Measurements from ENCODE around the gene INTS3. TPM values are rescaled to one million over a fixed set of nuclear protein-coding genes. Genes with fewer than 3 reads are reported as not detected.
"Not testable (repeated sequence)": the region's sequence is repeated elsewhere in the genome, so short reads cannot be mapped to it uniquely, and the experiment has no call there.

The INTS3 gene
- polyA plus RNA-seq, 3 donors: 17.8 to 31.3 (median 28.0) TPM

DNA sequence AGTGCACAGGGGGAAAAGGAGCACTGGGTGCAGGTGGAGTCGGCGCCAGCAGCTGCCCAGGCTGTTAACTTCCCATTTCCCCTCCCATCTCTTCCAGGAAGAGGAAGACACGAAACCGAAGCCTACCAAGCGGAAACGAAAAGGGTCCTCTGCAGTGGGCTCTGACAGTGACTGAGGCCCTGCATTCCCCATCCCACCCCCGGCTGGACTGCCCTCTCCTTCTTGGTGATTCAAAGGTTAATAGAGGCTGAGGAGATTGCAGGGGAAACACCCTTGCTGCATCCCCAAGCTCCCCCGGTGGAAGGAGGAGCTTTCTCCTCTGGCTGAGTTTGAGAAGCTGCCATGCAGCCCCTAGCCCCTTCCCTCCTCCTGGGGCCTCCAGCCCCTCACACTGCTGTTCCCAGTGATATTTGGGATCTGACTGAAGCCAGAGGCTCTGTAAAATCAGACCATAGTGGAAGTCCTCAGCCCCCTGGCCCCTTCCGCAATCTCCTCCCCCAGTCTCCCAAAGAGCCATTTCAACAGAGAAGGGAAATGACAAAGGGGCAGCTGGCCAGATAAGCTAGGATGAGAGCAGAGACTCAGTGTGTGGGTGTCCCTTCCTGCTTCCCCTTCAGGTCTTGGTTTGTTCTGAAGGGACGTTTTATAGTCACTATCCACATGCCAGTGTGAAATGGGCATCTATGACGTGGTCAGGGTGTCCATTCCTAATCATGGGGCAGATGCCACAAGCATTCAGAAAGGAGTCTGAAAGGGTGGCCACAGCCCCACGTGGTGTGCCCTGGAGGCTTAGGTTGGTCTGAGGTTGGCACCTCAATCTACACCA, 45.5 kb downstream of the INTS3 start:
- H3K27ac ChIP-seq (ENCODE audit: low read depth, low read length): no peak overlapping the region
- 30 to 77% (median 31%) methylated on average over 12 of the region's 12 CpGs for WGBS, 3 donors

DNA sequence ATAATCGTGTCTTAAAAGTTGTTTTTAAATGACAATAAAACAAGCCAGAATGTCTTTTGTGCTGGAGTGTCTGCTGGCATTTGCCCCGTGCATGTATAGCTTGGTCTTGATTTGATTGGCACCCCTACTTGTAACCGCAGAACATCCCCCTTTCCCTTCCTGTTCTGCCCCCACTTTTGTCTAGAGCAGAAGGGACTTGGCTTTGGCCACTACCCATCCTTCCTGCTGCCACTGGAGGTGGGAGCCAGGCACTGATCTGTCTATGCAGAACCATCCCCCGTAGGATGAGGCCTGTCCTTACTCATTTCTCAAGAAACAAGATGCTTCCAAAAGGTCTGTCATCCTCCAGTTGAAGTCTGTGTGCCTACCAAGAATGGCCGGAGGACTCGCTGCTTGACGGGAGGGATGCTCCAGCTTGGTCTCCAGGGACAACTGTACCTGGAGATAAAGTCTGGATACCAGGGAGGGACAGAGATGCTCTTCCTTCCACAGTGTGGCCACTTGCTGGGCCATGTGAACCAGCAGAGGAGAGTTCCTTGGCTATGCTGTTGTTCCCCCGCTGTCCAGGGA, 46.3 kb downstream of the INTS3 start:
- no peak overlapping the region for H3K27ac ChIP-seq (ENCODE audit: low read depth, low read length)
- 38 to 78% (median 49%) methylated on average over 8 of the region's 8 CpGs for WGBS, 3 donors

DNA sequence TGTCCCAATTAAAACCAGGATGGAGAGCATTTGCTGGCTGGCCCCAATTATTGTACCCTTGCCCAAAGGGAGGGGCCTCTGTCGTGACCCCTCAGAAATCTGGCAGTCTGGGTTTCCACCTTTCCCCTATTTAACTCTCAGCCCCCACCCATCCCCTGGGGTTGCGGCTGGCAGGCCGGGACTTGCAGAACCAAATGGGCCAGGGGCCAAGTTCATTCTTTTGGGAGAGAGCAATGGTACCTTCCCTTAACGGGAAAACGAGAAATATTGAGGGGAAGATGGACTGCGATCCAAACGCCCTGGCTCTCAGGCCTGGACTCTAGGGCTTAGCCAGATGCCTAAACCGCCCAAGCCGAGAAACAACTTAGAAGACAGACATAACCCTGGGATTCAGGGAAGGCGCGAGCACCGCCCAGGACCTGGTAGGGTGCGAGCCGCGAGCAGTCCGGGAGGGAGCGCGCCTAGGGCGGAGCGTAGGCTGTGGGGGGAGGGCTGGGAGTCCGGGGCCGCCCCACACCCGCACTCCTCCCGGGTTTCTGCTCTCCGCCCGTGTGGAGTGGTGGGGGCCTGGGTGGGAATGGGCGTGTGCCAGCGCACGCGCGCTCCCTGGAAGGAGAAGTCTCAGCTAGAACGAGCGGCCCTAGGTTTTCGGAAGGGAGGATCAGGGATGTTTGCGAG, 47.1 kb downstream of the INTS3 start, which contains the start of gene SLC27A3:
TSS of gene SLC27A3 (plus strand) at position 628 of the 678 bp plus-strand sequence. CDS start 91 bp downstream, outside the sequence.
- 3 to 5% (median 4%) methylated on average over 31 to 35 of the region's 35 CpGs for WGBS, 3 donors
- peak within 1 kb of the TSS; percentile 56 for H3K27ac ChIP-seq (ENCODE audit: low read depth, low read length)

DNA sequence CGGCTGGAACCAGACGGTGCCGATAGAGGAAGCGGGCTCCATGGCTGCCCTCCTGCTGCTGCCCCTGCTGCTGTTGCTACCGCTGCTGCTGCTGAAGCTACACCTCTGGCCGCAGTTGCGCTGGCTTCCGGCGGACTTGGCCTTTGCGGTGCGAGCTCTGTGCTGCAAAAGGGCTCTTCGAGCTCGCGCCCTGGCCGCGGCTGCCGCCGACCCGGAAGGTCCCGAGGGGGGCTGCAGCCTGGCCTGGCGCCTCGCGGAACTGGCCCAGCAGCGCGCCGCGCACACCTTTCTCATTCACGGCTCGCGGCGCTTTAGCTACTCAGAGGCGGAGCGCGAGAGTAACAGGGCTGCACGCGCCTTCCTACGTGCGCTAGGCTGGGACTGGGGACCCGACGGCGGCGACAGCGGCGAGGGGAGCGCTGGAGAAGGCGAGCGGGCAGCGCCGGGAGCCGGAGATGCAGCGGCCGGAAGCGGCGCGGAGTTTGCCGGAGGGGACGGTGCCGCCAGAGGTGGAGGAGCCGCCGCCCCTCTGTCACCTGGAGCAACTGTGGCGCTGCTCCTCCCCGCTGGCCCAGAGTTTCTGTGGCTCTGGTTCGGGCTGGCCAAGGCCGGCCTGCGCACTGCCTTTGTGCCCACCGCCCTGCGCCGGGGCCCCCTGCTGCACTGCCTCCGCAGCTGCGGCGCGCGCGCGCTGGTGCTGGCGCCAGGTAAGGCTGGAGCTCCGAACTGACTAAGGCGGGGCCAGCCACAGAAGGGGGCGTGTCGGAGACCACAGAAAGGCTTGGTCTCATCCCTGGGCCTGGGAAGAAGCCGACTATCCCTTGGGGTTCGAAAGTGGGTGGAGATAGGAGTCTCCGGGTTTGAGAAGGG, 47.8 kb downstream of the INTS3 start:
- H3K27ac ChIP-seq (ENCODE audit: low read depth, low read length): no peak overlapping the region
- 0% methylated on average over 75 to 83 of the region's 83 CpGs for WGBS, 3 donors

DNA sequence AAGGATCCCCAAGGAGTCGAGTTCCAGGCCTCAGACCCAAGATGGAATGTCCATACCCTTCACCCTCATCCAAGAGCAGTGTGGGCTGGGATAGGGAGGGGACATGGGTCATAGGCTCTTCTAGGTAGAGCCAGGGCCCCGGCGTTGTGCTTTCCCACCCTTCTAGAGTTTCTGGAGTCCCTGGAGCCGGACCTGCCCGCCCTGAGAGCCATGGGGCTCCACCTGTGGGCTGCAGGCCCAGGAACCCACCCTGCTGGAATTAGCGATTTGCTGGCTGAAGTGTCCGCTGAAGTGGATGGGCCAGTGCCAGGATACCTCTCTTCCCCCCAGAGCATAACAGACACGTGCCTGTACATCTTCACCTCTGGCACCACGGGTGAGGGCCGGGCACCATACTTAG, 48.5 kb downstream of the INTS3 start:
- no peak overlapping the region for H3K27ac ChIP-seq (ENCODE audit: low read depth, low read length)
- 50 to 59% (median 56%) methylated on average over 10 of the region's 10 CpGs for WGBS, 3 donors

DNA sequence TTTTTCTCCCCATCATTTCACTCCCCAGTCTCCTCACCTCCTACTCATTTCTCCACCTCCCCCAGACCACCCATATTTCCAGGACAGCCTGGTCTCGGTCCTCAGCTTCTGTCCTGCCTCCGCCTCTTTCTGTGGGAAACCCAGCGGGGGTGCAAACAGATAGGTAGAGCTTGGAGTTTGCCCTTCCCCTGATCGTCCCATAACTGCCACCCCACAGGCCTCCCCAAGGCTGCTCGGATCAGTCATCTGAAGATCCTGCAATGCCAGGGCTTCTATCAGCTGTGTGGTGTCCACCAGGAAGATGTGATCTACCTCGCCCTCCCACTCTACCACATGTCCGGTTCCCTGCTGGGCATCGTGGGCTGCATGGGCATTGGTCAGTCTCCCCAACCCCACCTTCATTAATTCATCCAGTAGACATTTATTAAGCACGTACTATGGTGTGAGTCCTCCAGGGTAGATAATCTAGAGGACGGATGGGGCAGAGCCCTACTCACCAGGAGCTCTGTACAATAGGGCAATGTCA, 49.1 kb downstream of the INTS3 start:
- 83 to 86% (median 83%) methylated on average over 10 of the region's 10 CpGs for WGBS, 3 donors
- H3K27ac ChIP-seq (ENCODE audit: low read depth, low read length): no peak overlapping the region

DNA sequence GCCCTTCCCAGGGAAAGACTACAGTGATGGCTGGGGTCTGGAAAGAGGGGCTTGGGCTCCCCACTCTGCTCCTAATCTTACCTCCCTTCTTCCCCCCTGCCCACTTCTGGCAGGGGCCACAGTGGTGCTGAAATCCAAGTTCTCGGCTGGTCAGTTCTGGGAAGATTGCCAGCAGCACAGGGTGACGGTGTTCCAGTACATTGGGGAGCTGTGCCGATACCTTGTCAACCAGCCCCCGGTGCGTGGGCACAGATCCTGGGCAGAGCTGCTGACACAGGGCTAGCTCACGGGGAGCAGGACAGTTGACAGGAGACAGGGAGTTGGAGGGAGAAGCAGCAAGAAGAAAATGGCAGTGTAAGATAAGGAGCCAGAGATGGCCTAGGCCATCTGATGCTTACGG, 49.8 kb downstream of the INTS3 start:
- no peak overlapping the region for H3K27ac ChIP-seq (ENCODE audit: low read depth, low read length)
- WGBS, 3 donors: 24 to 57% (median 50%) methylated on average over 7 of the region's 7 CpGs

DNA sequence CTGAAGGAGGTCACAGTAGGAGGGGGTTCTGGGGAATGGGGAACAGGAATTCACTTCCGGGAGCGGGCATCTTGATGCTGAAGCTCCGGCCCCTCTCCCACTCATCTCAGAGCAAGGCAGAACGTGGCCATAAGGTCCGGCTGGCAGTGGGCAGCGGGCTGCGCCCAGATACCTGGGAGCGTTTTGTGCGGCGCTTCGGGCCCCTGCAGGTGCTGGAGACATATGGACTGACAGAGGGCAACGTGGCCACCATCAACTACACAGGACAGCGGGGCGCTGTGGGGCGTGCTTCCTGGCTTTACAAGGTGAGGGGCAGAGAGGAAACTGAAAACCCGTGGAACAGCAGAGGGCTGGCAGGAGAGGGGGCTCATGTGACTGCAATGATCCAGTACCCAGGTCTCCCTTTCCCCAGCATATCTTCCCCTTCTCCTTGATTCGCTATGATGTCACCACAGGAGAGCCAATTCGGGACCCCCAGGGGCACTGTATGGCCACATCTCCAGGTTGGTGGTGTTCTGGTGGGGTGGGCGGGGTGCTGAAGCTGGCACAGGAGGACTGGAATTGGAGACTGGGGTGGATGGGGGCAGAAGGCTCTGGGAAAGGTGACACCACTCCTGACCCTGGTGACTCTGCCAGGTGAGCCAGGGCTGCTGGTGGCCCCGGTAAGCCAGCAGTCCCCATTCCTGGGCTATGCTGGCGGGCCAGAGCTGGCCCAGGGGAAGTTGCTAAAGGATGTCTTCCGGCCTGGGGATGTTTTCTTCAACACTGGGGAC, 50.4 kb downstream of the INTS3 start:
- 86 to 90% (median 88%) methylated on average over 22 of the region's 22 CpGs for WGBS, 3 donors
- no peak overlapping the region for H3K27ac ChIP-seq (ENCODE audit: low read depth, low read length)

DNA sequence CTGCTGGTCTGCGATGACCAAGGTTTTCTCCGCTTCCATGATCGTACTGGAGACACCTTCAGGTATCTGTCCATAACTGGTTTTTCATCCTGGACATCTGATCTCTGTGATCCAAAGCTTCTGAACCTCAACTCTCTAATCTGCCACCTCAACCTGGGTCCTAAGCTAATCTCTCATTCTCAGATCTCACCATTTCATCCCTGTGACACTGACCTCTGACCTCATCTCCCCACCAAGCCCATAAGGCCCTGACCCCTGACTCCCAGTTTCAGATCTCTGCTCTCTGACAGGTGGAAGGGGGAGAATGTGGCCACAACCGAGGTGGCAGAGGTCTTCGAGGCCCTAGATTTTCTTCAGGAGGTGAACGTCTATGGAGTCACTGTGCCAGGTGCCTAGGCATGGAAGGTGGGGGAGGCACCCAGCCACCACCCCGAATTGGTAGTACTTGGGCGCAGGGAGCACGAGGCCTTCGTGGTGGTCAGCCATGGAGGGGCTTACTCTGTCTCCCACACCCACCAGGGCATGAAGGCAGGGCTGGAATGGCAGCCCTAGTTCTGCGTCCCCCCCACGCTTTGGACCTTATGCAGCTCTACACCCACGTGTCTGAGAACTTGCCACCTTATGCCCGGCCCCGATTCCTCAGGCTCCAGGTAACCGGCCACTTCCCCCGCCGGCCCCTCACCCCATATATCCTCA, 51.1 kb downstream of the INTS3 start:
- H3K27ac ChIP-seq (ENCODE audit: low read depth, low read length): no peak overlapping the region
- WGBS, 3 donors: 83 to 86% (median 85%) methylated on average over 18 of the region's 18 CpGs

DNA sequence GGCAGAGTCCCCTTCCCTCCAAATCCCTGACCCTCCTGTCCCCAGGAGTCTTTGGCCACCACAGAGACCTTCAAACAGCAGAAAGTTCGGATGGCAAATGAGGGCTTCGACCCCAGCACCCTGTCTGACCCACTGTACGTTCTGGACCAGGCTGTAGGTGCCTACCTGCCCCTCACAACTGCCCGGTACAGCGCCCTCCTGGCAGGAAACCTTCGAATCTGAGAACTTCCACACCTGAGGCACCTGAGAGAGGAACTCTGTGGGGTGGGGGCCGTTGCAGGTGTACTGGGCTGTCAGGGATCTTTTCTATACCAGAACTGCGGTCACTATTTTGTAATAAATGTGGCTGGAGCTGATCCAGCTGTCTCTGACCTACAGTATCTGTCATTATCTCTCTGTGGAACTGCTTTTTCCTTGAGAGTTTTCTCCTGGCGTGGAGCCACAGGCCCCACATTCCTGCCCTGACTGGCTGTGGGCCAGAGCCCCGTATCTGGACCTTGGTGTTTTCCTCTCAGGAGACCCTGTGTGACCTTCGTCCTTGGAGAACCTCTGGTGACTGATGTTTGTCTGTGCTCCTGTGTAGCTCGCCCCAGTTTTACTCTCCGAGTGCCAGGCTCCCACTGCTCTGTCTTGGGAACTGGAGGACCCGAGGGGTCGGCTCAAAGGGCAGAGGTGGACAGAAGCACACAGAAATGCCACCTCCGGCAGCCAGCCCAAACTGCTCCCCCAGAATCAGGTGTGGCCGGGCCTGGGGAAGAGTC, 52.1 kb downstream of the INTS3 start:
- H3K27ac ChIP-seq (ENCODE audit: low read depth, low read length): no peak overlapping the region
- WGBS, 3 donors: 29 to 68% (median 58%) methylated on average over 17 of the region's 17 CpGs

DNA sequence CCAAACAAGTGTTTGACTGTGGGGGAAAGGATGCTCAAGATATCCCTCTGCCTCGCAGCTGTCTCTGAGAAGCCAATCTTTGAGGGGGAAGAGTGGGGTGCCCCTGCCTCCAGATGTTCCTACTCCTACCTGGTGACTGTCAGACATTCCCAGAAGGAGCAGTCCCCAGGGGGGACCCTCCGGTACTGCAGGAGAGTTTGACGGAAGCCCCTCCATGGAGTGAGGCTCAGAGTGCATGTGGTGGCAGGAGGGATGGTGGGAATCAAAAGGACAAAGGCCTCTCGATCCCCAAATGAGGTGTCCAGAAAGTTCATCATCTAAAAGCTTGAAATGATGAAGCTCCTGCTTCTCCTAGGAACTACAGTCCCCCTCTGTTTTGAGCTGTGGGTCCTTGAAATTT, 52.7 kb downstream of the INTS3 start:
- H3K27ac ChIP-seq (ENCODE audit: low read depth, low read length): no peak overlapping the region
- 64 to 82% (median 71%) methylated on average over 4 of the region's 4 CpGs for WGBS, 3 donors

DNA sequence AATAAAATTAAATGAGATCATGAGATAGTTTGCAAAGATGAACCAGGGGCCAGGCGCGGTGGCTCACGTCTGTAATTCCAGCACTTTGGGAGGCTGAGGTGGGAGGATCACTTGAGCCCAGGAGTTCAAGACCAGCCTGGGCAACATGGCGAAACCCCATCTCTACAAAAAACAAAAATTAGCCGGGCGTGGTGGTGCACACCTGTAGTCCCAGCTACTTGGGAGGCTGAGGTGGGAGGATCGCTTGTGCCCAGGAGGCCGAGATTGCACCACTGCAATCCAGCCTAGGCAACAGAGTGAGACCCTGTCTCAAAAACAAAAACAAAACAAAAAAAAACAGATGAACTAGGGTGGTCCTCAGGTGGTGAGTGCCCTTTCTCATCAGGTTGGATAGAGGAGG, 54.8 kb downstream of the INTS3 start:
- 90 to 92% (median 92%) methylated on average over 8 of the region's 8 CpGs for WGBS, 3 donors
- not testable (repeated sequence) for H3K27ac ChIP-seq (ENCODE audit: low read depth, low read length)

DNA sequence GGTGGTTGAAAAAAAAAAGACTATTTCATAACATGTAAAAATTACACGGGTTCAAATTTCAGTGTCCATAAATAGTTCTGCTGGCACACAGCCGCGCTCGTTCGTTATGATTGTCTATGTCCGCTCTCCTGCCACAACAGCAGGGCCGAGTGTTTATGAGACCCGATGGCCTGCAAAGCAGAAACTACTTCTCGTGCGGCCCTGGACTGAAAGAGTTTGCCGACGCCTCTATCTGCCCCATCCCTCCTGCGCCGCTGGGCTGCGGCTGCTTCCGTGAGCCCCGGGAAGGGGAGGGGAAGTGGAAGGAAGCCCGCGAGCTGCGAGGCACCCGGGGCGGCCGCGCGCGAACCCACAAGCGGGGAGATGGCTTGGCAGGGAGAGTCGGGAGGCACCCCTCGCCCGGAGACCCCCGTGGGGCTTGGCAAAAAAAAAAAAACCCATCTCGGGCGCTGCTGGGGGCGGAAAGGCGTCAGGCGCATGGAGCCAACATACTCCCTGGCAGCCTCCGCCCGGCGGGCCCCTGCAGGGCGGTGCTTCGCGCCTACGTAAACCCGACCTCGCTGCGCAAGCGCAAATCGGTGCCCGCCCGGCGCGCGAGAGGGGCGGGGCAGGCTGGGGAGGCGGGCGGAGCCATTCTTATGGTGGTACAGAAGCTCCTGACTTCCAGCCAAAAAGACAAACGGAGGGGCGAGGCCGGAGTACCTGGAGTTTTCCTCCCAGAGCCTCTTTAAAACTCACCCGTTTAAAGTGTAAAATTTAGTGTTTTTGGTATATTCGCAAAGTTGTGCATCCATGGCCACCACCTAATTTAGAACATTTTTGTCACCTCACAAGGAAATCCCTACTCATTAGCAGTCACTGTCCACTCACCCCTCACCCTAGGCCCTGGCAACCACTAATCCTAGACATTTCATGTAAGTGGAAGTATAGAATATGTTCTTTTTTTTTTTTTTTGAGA, 55.7 kb downstream of the INTS3 start:
- WGBS, 3 donors: 0 to 1% (median 1%) methylated on average over 58 to 61 of the region's 61 CpGs
- peak overlapping the region; percentile 67 for H3K27ac ChIP-seq (ENCODE audit: low read depth, low read length)

DNA sequence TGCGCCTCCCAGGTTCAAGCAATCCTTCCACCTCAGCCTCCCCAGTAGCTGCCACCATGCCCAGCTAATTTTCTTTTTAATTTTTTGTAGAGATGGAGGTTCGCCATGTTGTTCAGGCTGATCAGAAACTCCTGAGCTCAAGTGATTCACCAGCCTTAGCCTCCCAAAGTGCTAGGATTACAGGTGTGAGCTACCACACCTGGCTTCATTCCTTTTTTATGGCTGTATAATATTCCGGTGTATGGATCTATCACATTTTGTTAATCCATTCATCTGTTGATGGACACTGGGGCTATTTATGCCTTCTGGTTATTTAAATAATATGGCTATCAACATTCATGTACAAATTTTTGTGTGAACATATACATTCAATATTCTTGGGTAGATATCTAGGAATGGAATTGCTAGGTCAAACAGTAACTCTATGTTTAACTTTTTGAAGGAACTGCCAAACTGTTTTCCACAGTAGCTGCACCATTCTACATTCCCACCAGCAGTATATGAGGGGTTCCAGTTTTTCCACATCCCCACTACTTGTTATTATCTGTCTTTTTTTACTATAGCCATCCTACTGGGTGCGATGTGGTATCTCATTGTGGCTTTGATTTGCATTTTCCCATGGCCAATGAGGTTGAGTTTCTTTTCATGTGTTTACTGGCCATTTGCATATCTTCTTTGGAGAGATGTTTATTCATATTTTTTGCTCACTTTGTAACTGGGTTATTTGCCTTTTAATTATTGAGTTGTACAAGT, 58.4 kb downstream of the INTS3 start:
- 95 to 97% (median 96%) methylated on average over 4 of the region's 4 CpGs for WGBS, 3 donors
- H3K27ac ChIP-seq (ENCODE audit: low read depth, low read length): no peak overlapping the region

Data from adipose tissue (tissue), 3 donors.